Fibroblast of villous mesenchyme (primary cell): ENCODE measurements around the gene CD101. TPM values are rescaled to one million over a fixed set of nuclear protein-coding genes. Genes with fewer than 3 reads are reported as not detected.

Experiments
- DNase-seq: peaks from one replicate; pipeline ENCODE4 v3.0.0-alpha.2; 2010; ENCODE audit warnings: low read depth
- H3K4me3 ChIP-seq: 2 replicates; pipeline ENCODE4 v1.5.1; 2011; ENCODE audit warnings: low read depth, mild to moderate bottlenecking, low read length
- CTCF ChIP-seq: IDR thresholded peaks from 2 replicates; pipeline ENCODE4 v1.5.1; 2012; ENCODE audit warnings: low read depth, mild to moderate bottlenecking, low read length; ENCODE audit not compliant: insufficient read depth
- total RNA-seq: library from RNA; depleted of rRNA; stranded (reverse); fragments of >200 nt; gene quantifications from 2 replicates; pipeline ENCODE4 v1.2.3, GENCODE V29; 2012

The CD101 gene
- total RNA-seq, 1 donor = under 0.01 TPM

GRCh38 chr1:116986421-116987255 is 14.9 kb upstream of the CD101 start:
- TF ChIP-seq CTCF = peak; percentile 14
- H3K4me3 ChIP-seq = no peak overlapping the region
- DNase-seq = peak; percentile 20

- TF ChIP-seq CTCF = no peak
- no peak for DNase-seq
- no peak overlapping the region for H3K4me3 ChIP-seq
Observed at GRCh38 chr1:116987256-116987555, 14.4 kb upstream of the CD101 start.

- no peak for DNase-seq
- TF ChIP-seq CTCF = no peak
Observed at GRCh38 chr1:116988248-116988647, 13.3 kb upstream of the CD101 start.

GRCh38 chr1:116988908-116989307 is 12.7 kb upstream of the CD101 start:
- TF ChIP-seq CTCF = no peak
- no peak overlapping the region for H3K4me3 ChIP-seq
- no peak for DNase-seq

More at GRCh38 chr1:116988248-116988647, 13.3 kb upstream of the CD101 start:
- H3K4me3 ChIP-seq = no peak overlapping the region

- H3K4me3 ChIP-seq = no peak overlapping the region
- DNase-seq = no peak
- TF ChIP-seq CTCF = no peak
Observed at GRCh38 chr1:116989835-116990234, 11.7 kb upstream of the CD101 start.

- H3K4me3 ChIP-seq = no peak overlapping the region
- no peak for DNase-seq
Observed at GRCh38 chr1:116990612-116991151, 10.9 kb upstream of the CD101 start.

More at GRCh38 chr1:116990612-116991151, 10.9 kb upstream of the CD101 start:
- TF ChIP-seq CTCF = no peak
